Activated CD4-positive, alpha-beta memory T cell treated with anti-CD3 and anti-CD28 coated beads for 36 hours (primary cell): ENCODE data around the gene HMCN2. TPM values are rescaled to one million over a fixed set of nuclear protein-coding genes. Genes with fewer than 3 reads are reported as not detected.

Experiments used
- CTCF ChIA-PET: fragments of 350-600 bp; sonication (Branson Sonifier 250); formaldehyde crosslinking; loops from one replicate; lab custom pipeline; 2021; ENCODE audit warnings: antibody characterized with exemption, inconsistent platforms; lab: Charles Lee
- POLR2A ChIA-PET: fragments of 350-600 bp; sonication (Branson Sonifier 250); formaldehyde crosslinking; loops from one replicate; lab custom pipeline; 2021; ENCODE audit warnings: antibody characterized with exemption; lab: Charles Lee
- DNase-seq: peaks from one replicate; pipeline ENCODE4 v3.0.0-alpha.2; 2020
- H3K27ac Mint-ChIP-seq: one replicate; pipeline ENCODE4 v1.8.0; 2021; ENCODE audit warnings: mixed read lengths
- H3K27me3 Mint-ChIP-seq: one replicate; pipeline ENCODE4 v1.8.0; 2021; ENCODE audit warnings: mixed read lengths
- H3K36me3 Mint-ChIP-seq: one replicate; pipeline ENCODE4 v1.8.0; 2021; ENCODE audit warnings: mixed read lengths
- H3K4me1 Mint-ChIP-seq: one replicate; pipeline ENCODE4 v1.8.0; 2021; ENCODE audit warnings: low read depth, mixed read lengths
- H3K4me3 Mint-ChIP-seq: one replicate; pipeline ENCODE4 v1.8.0; 2021; ENCODE audit warnings: mild to moderate bottlenecking, mixed read lengths
- H3K9me3 Mint-ChIP-seq: one replicate; pipeline ENCODE4 v1.8.0; 2021; ENCODE audit warnings: mixed read lengths
- intact Hi-C: fragments of 100-400 bp; cut with micrococcal nuclease; formaldehyde crosslinking; loops from one replicate; pipeline ENCODE4 v1.15.1; 2023
- total RNA-seq, 2 experiments: library from RNA; stranded (reverse); gene quantifications; one replicate each; pipeline ENCODE4 v1.2.3, GENCODE V29; 2021

HMCN2 gene
- total RNA-seq, 2 experiments from 2014 or later = not detected

GRCh38 chr9:130299785-130300615 lies 34.4 kb downstream of the HMCN2 start:
- intact Hi-C loops = no loop called here
- Mint-ChIP-seq H3K36me3 (no peaks in the 10 kb centered on the region), H3K9me3 (no peaks in the 10 kb centered on the region)

GRCh38 chr9:130300739-130301138 lies 35.2 kb downstream of the HMCN2 start:
- intact Hi-C loops = no loop called here
- H3K27ac Mint-ChIP-seq = no peak overlapping the region
- no peaks in the 10 kb centered on the region for H3K9me3 Mint-ChIP-seq
- POLR2A ChIA-PET = no interaction called here
- H3K4me3 Mint-ChIP-seq = no peak overlapping the region
- H3K4me1 Mint-ChIP-seq = no peaks in the 10 kb centered on the region
- peaks cover 8% of the 10 kb centered on the region for H3K27me3 Mint-ChIP-seq
- CTCF ChIA-PET = no interaction called here
- DNase-seq = no peak
- H3K36me3 Mint-ChIP-seq = no peaks in the 10 kb centered on the region

More at GRCh38 chr9:130299785-130300615, 34.4 kb downstream of the HMCN2 start:
- ChIA-PET CTCF (no interaction called here), POLR2A (no interaction called here)
- H3K4me3 Mint-ChIP-seq = no peak overlapping the region
- H3K27ac Mint-ChIP-seq = no peak overlapping the region
- no peaks in the 10 kb centered on the region for H3K4me1 Mint-ChIP-seq
- no peak for DNase-seq
- H3K27me3 Mint-ChIP-seq = peaks cover 6% of the 10 kb centered on the region

- CTCF ChIA-PET = no interaction called here
- DNase-seq = no peak
- Mint-ChIP-seq H3K36me3 (no peaks in the 10 kb centered on the region), H3K27ac (no peak overlapping the region), H3K4me3 (no peak overlapping the region), H3K27me3 (peaks cover 8% of the 10 kb centered on the region), H3K4me1 (no peaks in the 10 kb centered on the region), H3K9me3 (no peaks in the 10 kb centered on the region)
- POLR2A ChIA-PET = interaction anchor here (0.6 kb wide), 1 partner anchor 139 kb away, joined by 4 read pairs; no protein-coding TSS in a partner anchor
- intact Hi-C loops = no loop called here
These were observed 36.1 kb downstream of the HMCN2 start for GRCh38 chr9:130301483-130302286.

GRCh38 chr9:130302785-130303612 lies 37.4 kb downstream of the HMCN2 start:
- ChIA-PET POLR2A (no interaction called here), CTCF (no interaction called here)
- H3K36me3 Mint-ChIP-seq = no peaks in the 10 kb centered on the region
- no peak for DNase-seq
- no peaks in the 10 kb centered on the region for H3K9me3 Mint-ChIP-seq
- no peak overlapping the region for H3K4me3 Mint-ChIP-seq
- no peaks in the 10 kb centered on the region for H3K4me1 Mint-ChIP-seq
- no peak overlapping the region for H3K27ac Mint-ChIP-seq
- peaks cover 2% of the 10 kb centered on the region for H3K27me3 Mint-ChIP-seq
- intact Hi-C loops = no loop called here

GRCh38 chr9:130303613-130304055 lies 38.1 kb downstream of the HMCN2 start:
- H3K36me3 Mint-ChIP-seq = no peaks in the 10 kb centered on the region
- ChIA-PET CTCF (no interaction called here), POLR2A (no interaction called here)
- H3K27ac Mint-ChIP-seq = no peak overlapping the region
- peaks cover 3% of the 10 kb centered on the region for H3K27me3 Mint-ChIP-seq
- H3K4me1 Mint-ChIP-seq = no peaks in the 10 kb centered on the region
- no peak overlapping the region for H3K4me3 Mint-ChIP-seq
- intact Hi-C loops = no loop called here
- no peaks in the 10 kb centered on the region for H3K9me3 Mint-ChIP-seq
- no peak for DNase-seq

- Mint-ChIP-seq H3K9me3 (no peaks in the 10 kb centered on the region), H3K27me3 (peaks cover 3% of the 10 kb centered on the region), H3K4me1 (no peaks in the 10 kb centered on the region), H3K27ac (no peak overlapping the region), H3K4me3 (no peak overlapping the region), H3K36me3 (no peaks in the 10 kb centered on the region)
- CTCF ChIA-PET = no interaction called here
- intact Hi-C loops = no loop called here
- no peak for DNase-seq
- POLR2A ChIA-PET = no interaction called here
These were observed 38.6 kb downstream of the HMCN2 start for GRCh38 chr9:130304116-130304515.

- Mint-ChIP-seq H3K4me1 (no peaks in the 10 kb centered on the region), H3K36me3 (no peaks in the 10 kb centered on the region), H3K4me3 (no peak overlapping the region), H3K27me3 (peaks cover 3% of the 10 kb centered on the region), H3K27ac (no peak overlapping the region), H3K9me3 (no peaks in the 10 kb centered on the region)
- ChIA-PET POLR2A (no interaction called here), CTCF (no interaction called here)
- no peak for DNase-seq
- intact Hi-C loops = no loop called here
These were observed 39.1 kb downstream of the HMCN2 start for GRCh38 chr9:130304643-130305042.

GRCh38 chr9:130305381-130305780 lies 39.8 kb downstream of the HMCN2 start:
- ChIA-PET CTCF (no interaction called here), POLR2A (no interaction called here)
- intact Hi-C loops = no loop called here
- no peaks in the 10 kb centered on the region for H3K36me3 Mint-ChIP-seq
- no peaks in the 10 kb centered on the region for H3K9me3 Mint-ChIP-seq
- no peak overlapping the region for H3K4me3 Mint-ChIP-seq
- no peak overlapping the region for H3K27ac Mint-ChIP-seq
- no peaks in the 10 kb centered on the region for H3K4me1 Mint-ChIP-seq
- H3K27me3 Mint-ChIP-seq = peaks cover 3% of the 10 kb centered on the region
- no peak for DNase-seq

GRCh38 chr9:130306823-130307666 lies 41.5 kb downstream of the HMCN2 start:
- Mint-ChIP-seq H3K27me3 (peaks cover 3% of the 10 kb centered on the region), H3K9me3 (no peaks in the 10 kb centered on the region), H3K36me3 (no peaks in the 10 kb centered on the region), H3K27ac (no peak overlapping the region), H3K4me1 (no peaks in the 10 kb centered on the region), H3K4me3 (no peak overlapping the region)
- intact Hi-C loops = no loop called here
- ChIA-PET POLR2A (no interaction called here), CTCF (no interaction called here)
- DNase-seq = no peak

- H3K9me3 Mint-ChIP-seq = no peaks in the 10 kb centered on the region
- H3K27me3 Mint-ChIP-seq = peaks cover 3% of the 10 kb centered on the region
- ChIA-PET CTCF (no interaction called here), POLR2A (no interaction called here)
- H3K27ac Mint-ChIP-seq = no peak overlapping the region
- H3K36me3 Mint-ChIP-seq = no peaks in the 10 kb centered on the region
- no peak for DNase-seq
- intact Hi-C loops = no loop called here
- H3K4me1 Mint-ChIP-seq = no peaks in the 10 kb centered on the region
- no peak overlapping the region for H3K4me3 Mint-ChIP-seq
These were observed 42.0 kb downstream of the HMCN2 start for GRCh38 chr9:130307667-130307943.

GRCh38 chr9:130308081-130308571 lies 42.6 kb downstream of the HMCN2 start:
- Mint-ChIP-seq H3K36me3 (no peaks in the 10 kb centered on the region), H3K4me1 (no peaks in the 10 kb centered on the region), H3K27me3 (peaks cover 3% of the 10 kb centered on the region), H3K4me3 (no peak overlapping the region), H3K9me3 (no peaks in the 10 kb centered on the region), H3K27ac (no peak overlapping the region)
- no peak for DNase-seq
- intact Hi-C loops = no loop called here
- CTCF ChIA-PET = no interaction called here
- POLR2A ChIA-PET = no interaction called here
